Astrocyte (in vitro differentiated cells and primary cell): ENCODE data around the gene IWS1.

ENCODE experiments used
- CTCF ChIP-seq: IDR thresholded peaks from 2 replicates; pipeline ENCODE4 v1.5.1; 2011; ENCODE audit warnings: low read depth, mild to moderate bottlenecking, inconsistent platforms, low read length, moderate library complexity; ENCODE audit not compliant: insufficient read depth
- EZH2 ChIP-seq: IDR thresholded peaks from 2 replicates; pipeline ENCODE4 v1.6.1; 2012; ENCODE audit warnings: mild to moderate bottlenecking, low read length, inconsistent platforms; ENCODE audit not compliant: insufficient read depth

- TF ChIP-seq EZH2: no peak
- no peak for TF ChIP-seq CTCF
These were observed 22.8 kb downstream of the IWS1 start for GRCh38 chr2:127503491-127503890.
